D341Med (cell line): ENCODE data around the gene FABP6.
"Not testable (repeated sequence)": the region's sequence is repeated elsewhere in the genome, so short reads cannot be mapped to it uniquely, and the experiment has no call there.

Source experiments
- DNase-seq: peaks from one replicate; pipeline ENCODE4 v3.0.0; 2012; ENCODE audit warnings: low spot score

The FABP6 gene, protein sequence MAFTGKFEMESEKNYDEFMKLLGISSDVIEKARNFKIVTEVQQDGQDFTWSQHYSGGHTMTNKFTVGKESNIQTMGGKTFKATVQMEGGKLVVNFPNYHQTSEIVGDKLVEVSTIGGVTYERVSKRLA

DNA sequence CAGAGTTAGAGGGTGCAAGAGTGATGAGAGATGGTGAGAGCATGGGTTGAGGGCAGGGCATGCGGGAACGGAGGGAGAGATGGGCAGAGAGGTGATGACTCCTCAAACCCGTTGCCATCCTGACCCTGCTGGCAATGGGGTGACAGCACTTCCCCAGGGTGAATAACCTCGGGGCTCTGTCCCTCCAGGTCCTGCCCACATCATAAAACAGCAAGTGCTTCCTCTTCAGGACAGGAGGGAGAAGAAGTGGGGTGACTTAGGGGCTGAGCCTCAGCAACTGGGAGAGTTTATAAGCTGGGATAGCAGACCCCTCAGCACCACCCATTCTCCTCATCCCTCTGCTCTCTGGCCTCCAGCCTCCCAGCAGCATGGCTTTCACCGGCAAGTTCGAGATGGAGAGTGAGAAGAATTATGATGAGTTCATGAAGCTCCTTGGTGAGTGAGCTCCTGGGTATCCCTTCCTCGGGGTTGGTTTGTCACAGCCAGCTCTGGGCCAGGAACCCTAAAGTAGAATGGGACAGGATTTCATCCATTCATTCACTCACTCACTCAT is at the start of gene FABP6:
FABP6 (plus strand) TSS at position 317 of the 553 bp plus-strand sequence; CDS start at position 369, 52 bp downstream.
- DNase-seq: no peak

DNA sequence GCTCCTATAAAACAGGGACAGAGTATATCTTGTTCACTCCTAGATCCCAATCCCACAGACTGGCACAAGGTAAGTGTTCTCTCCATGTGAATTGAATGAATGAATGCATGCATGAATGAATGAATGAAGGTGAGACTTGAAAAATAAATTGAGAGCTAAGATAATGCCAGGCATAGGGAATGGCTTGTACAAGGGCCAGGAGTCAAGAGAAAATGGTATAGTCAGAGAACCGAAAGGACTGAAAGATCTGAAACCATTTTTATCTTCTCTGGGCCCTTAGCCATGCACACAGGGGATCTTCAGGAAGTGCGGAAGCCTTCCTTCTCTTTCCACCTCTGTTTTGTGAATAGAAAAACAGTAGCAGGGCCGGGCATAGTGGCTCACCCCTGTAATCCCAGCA is 48.4 kb upstream of the FABP6 start:
- DNase-seq: no peak

DNA sequence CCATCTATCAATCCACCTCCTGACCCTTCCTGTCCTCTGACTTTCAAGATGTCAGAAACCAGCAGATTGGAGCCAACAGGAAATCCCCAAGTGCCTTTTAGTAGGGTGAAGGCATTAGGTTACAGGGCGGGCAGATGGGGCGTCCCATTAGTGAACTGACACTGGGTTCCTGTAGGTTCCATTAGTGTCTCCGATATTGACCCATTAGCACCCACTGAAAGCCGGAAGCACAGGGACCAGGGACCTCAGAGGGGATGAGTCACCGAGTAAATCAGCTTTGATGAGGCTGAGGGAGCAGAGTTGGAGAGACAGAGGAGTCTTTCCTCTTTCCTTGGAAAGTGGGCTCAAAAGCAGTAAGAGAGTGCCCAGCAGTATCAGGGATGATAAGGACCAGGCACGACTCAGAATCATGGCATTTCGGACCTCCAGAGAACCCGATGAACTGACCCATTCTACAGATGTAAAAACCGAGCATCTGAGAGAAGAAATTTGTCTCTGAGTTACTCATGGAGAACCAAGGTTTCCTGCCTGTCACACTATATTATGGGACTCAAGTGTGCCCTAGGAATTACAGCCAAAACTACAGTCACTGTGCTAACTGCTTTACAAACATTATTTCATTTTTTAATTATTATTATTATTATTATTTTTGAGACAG is 47.2 kb upstream of the FABP6 start:
- DNase-seq: no peak

DNA sequence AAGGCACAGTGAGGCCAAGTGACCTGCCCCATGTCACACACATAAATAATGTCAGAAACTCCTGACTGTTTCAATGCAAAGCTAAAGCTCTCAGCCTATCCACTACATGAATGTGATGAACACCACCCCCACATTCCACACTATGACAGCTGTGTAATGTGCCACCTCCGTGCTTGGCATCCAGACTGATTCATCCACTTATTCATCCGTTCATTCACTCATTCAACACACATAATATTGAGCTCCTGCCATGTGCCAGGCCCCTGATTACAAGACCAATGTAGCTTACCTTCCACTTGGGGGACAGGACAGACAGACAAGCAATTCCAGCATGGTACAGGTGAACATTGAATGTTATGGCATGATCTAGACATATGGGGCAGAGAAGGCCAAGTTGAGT is 46.2 kb upstream of the FABP6 start:
- no peak for DNase-seq

DNA sequence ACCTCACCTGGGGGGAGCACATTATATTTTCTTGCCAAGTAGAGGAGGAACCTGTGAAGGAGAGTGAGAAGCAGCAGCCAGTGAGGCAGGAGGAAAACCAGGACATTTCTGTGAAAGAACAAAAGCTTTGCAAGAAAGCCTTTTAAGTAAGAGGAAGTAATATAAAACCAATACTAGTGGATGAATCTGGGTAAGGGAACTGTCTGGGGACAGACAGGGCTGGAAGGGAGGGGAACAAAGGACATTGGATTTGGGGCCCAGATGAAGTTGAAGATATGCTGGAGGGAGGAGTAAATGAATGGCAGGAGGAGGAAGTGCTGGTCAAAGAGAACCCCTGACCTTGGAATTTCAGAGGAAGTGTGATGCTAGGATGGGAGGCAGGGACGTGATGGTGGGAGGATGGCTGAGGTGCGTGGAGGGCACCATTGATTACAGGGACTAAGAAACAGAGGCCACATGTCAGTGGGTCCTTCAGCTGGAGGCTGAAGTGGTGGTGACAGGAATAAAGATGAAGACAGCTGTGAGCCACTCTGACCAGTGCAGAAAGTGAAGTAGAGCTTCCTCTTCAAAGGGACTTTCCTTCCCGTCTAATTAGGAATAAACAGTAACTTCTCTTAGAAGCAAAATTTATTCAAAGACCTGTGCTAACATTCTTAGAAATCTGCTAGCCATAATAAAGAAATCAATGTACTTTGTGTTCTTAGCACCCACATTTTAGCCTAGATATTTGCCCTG is 43.5 kb upstream of the FABP6 start:
- DNase-seq: no peak

DNA sequence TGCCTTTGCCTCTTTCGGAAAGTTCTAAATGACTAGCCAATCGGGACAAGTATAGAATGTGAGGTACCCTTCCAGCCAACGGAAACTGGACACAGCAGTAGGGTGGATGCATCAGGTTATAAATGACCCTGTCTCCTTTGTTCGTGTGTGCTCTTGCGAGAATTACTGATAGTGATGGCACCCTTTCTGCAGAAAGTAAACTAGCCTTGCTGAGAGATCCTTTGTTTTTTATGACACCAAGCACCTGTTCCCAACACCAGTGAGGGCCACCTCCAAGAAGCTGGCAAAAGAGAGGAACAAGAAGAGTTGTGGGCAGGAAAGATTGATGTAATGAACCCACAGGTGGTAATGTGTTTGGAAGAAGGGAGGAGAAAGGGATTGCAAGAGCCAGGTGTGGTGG is 42.8 kb upstream of the FABP6 start:
- DNase-seq: no peak

DNA sequence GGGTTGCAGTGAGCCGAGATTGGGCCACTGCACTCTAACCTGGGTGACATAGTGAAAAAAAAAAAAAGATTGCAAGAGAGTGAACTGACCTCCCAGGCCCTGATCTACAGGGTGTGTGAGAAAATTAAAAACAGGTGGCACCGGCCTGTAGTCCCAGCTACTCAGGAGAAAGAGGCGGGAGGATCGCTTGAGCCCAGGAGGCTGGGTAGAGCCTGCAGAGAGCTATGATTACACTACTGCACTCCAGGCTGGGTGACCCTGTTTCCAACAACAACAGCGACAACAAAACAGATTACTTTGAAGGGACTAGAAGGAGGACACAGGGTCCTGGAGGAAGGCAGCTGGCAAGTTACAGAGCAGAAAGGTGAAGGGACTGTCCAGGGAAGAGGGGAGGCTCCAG is 42.2 kb upstream of the FABP6 start:
- no peak for DNase-seq

DNA sequence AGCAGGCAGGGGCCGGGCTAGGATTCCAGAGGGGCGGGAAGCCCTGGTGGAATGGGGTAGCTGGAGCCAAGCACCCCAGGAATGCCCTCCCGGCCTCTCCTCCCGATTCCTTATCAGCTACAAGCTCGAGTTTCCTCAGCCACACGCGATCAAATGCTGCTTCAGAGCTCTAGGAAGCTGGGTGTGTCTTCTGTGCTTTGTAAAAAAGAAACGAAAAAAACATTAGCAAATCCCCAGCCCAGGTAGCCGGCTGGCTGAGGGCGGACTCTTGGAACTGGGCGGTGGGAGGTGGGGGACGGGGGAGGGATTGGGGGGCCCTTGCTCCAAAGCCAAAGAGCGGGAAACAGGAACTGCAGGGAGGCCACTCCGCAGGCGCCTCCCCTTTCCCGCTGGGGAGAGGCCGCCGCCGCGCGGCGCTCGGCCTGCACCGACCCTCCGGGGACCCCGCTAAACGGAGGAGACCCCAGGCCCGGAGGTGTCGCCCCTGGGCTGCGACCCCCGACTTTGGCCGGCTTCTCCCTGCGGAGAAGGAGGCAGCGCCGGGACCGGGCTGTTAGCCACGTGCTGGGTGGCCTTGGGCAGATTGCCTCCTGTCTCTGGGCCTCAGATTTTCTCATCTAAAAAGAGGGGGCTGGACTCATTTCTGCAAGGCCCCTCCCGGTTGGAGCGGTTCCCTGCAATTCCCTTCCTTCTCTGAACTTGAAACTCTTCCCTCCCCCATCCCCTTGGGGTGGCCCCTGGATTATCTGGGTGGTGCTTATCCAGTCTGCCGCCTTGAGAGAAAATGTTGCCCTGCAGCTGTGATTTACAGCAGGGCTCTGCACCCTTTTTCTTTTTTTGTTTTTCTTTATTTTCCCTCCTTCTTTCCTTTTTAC is 40.9 kb upstream of the FABP6 start:
- peak; percentile 82 for DNase-seq

DNA sequence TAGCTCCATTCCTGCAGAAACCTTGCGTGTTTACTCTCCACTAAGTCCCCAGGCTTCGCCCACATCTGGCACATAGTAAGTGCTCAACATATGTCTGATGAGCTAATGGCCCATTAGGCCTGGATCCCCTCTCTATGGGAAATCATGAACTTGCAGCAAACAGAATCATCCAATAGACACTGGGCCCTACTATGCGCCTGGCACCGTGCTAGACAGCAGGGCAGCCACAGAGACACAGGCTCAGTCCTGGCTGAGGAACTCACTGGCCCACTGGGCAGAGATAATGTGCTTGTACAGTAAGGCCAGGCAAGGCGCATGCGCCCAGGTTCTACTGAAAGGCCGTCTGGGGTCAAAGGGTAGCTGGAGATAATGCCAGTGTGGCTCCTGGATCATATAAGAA is 36.9 kb upstream of the FABP6 start:
- no peak for DNase-seq

DNA sequence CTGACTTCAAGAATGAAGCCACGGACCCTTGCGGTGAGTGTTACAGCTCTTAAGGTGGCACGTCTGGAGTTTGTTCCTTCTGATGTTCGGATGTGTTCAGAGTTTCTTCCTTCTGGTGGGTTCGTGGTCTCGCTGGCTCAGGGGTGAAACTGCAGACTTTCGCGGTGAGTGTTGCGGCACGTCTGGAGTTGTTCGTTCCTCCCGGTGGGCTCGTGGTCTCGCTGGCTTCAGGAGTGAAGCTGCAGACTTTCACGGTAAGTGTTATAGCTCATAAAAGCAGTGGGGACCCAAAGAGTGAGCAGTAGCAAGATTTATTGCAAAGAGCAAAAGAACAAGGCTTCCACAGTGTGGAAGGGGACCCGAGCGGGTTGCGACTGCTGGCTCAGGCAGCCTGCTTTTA is 36.2 kb upstream of the FABP6 start:
- DNase-seq: not testable (repeated sequence)

DNA sequence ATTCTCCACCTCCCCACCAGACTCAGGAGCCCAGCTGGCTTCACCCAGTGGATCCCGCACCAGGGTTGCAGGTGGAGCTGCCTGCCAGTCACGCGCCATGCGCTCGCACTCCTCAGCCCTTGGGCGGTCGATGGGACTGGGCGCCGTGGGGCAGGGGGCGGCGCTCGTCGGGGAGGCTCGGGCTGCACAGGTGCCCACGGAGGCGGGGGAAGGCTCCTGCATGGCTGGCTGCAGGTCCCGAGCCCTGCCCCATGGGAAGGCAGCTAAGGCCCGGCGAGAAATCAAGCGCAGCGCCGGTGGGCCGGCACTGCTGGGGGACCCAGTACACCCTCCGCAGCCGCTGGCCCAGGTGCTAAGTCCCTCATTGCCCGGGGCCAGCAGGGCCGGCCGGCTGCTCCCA is 35.5 kb upstream of the FABP6 start:
- not testable (repeated sequence) for DNase-seq

DNA sequence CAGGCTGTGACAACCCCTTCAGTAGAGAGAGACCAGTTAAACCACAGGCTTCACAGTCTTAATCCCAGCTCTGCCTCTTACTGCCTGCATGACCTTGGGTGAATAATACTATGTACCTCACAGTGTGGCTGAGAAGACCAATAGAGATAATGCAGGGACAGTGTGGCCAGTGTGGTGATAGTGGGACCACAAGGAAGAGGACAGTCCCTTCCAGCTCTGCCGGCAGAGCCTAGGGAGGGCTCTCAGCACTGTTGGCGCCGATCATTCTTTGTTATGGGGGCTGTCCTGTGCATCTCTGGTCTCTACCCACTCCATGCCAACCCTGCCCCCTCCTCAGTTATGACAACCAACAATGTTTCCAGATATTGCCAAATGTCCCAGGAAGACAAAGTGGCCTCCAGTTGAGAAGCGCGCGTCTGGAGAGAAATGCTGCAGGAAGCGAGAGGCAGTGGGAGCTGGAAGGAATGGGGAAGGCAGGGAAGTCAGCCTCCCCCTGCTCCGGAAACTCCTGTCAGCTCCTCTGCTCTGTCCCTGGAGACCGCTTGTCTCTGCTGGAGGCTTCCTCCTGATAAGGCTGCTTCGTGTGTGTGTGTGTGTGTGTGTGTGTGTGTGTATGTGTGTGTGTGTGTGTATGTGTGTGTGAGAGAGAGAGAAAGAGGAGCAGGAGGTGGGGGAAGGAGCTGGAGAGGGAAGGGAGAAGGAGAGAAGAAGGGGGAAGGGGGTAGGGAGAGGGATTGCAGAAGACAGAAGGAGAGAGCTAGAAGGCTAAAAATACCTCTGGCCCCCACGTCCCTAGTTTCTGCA is 31.8 kb upstream of the FABP6 start:
- peak; percentile 49 for DNase-seq

DNA sequence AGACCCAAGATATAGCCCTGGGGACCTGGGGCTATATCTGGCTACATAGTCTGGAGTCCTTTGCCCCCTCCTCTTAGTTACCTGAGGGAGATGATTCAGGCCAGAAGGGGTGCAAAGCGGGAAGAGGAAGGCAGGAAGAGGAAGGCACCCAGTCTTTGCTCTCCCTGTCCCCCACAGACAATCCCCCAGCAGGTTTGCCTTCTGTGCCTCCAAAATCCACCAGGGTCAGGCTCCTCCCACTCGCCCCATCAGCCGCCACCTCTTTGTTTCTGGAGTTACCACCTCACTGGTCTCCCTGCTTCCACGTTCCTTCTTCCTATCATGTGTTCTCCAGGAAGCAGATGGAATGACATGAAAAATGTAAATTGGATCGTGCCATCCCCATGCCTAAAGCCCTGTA is 31.2 kb upstream of the FABP6 start:
- DNase-seq: no peak

DNA sequence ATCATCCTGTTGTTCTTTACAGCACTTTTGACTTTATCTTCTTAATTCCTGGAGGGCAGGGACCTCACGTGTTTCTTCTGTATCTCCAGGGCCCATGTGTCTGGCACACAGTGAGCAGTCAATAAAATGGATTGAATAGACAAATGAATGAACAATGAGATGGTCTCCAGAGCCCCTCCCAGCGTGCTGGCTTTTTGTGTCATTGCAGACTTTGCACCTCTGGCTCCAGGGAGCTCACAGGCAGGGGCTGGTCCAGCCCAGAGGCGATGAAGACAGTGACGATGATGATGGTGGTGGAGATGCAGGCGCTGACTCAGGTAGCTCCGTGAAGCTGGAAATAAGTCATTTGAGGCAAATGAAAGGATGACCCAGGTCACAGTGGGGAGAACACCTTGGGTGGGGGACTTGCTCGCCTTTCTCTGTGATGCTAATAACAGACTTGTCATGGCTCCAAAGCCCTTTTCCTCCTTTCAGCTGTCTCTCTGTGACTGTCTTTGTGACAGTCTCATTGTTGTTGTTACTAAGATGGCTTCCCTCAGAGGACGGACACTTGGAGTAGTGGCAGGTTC is 30.4 kb upstream of the FABP6 start:
- DNase-seq: no peak

DNA sequence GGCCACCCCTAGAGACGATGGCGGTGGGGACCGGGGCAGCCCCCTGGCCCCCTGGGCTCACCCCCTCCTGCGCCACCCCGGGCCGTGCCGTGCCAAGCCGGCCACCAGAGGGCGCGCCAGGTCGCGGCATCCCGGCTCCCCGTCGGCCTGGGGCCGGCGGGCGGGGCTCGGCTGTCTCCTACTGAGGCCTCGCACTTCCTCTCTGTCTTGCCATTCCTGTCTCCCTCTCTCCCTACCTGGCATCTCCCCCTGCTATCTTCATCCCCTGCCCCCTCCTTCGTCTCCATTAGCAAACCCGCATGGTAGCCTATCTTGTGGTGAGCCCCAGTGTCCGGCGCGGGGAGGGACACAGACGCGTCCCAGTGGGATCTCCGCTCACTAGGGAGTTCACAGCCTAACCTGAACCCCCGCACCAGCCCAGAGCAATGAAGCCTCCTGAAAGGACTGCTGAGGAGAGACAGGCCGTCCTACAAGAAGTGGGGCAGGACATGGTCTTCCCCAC is 29.8 kb upstream of the FABP6 start:
- peak; percentile 96 for DNase-seq

DNA sequence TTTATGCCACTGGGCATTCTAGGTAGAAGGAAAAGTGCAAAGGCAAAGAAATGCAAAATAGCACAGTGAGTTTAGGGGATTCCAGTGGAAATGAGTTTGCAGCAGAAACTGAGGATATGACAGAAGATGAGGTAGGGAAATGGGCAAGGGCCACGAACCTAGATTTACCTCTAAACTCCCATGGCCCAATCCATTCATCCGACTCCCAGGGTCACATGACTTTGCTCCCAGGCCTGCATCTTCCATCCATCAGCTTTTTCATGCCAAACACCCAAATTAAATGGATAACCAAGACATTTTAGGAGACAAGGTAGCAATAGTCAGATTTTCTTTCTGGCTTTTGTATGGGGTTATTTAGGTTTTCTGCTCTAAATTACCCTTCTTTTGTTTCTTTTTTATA is 22.2 kb upstream of the FABP6 start:
- DNase-seq: no peak

DNA sequence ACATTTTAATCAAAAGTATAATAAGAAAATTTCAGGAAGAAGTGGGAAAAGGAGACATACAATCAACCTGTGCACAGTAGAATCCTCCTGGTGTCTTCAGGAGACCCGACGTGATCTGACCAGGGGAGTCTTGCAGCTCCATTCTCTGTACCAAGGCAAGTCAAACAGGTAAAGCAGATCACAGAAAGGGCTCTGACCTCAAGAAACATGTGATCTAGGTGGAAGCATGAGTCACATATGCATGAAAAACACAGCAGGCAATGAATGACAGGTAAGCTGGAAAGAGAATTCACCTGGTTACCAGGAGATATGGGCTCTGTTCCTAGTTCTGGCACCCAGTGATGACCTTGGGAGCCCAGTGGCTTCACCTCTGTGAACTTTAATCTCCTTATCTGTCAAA is 19.4 kb upstream of the FABP6 start:
- no peak for DNase-seq

DNA sequence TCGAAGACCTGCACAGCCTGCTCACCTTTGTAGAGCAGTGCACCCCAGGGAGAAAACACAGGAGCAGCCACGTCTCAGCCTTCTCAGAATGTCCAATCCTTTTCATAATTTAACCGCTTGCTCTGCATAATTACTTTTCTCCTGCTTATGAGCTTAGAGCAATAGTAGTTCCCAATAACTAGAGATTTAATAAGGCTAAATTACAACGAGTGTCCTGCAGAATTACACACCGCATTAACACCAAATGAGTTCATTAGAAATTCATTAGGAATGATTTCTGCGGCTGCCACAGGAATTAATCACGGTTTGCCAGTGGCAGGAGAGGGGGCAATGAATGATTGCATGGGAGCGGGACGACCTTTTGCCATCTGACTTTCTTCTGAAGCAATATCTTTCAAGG is 18.7 kb upstream of the FABP6 start:
- no peak for DNase-seq

DNA sequence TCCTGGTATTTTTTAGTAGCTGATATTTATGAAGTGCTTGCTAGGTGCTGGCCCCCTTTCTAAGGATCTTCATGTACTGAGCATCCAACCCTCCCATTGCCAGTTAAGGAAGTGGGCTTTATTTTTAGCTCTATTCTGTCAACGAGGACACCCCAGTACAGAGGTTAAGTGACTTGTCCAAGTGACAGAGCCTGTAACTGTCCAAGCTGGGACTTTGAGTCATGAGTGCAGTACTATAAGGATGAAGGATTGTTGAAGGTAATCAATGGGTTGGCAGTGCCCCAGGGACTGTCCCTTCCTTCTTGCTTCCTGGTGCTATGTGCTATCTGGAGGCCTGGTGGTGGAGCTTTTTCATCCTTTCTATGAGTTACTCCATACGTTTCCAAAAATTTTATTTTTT is 18.0 kb upstream of the FABP6 start:
- DNase-seq: no peak

DNA sequence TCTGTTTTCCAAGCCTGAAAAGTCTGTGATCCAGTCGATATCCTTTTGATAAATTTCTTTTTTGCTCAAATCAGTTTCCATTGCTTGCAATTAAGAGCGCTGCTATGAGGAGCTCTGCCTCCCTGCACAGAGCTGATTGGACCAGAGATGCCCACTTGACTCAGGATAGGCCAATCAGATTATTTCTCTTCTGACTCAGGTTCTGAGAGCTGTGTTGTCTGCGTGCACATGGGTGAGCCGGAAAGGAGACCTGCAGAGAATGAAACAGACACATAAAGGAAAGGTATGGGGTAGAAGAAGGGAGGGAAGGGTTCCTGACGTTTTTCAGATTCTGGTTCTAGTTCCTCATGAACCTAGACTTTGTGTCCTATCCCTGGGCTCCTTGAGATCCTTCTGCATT is 15.8 kb upstream of the FABP6 start:
- DNase-seq: no peak

DNA sequence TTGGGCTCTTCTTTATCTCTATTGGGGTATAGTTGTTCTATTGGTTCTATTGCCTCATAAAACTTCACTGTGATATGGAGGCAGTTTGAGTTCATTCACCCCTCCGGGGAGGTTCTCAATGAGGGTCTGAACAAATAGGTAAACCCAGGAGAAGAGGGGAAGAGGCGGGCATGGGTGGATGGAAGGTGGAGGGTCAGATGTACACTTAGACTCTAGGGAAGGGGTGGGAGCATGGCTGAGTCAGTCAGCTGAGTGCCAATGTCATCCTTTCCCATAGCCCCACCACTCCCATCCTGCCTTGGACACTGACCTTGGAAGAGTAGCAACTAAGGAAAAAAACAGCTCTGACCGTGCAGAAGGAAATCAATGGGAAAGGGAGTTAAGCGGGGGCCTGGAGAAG is 9.9 kb upstream of the FABP6 start:
- no peak for DNase-seq
